ENCODE data around the gene GRAMD1B.
"Not testable (repeated sequence)": the region's sequence is repeated elsewhere in the genome, so short reads cannot be mapped to it uniquely, and the experiment has no call there.

The GRAMD1B gene

DNA sequence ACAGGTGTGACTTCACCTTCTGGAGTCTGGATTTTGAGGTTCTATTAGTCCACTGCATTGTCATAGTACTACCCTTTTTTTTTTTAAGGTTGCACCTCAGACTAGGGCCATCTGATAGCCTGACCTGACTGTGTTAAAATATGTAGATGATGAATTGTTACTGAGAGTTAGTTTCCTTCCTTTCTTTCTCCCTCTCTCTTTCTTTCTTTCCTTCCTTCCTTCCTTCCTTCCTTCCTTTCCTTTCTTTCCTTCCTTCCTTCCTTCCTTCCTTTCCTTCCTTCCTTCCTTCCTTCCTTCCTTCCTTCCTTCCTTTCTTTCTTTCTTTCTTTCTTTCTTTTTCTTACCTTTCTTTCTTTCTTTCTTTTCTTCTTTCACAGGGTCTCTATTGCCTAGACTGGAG is 83.2 kb downstream of the GRAMD1B start:
- not testable (repeated sequence) for DNase-seq

GRCh38 chr11:123516238-123516637 is 86.2 kb downstream of the GRAMD1B start:
- no peak for DNase-seq

DNA sequence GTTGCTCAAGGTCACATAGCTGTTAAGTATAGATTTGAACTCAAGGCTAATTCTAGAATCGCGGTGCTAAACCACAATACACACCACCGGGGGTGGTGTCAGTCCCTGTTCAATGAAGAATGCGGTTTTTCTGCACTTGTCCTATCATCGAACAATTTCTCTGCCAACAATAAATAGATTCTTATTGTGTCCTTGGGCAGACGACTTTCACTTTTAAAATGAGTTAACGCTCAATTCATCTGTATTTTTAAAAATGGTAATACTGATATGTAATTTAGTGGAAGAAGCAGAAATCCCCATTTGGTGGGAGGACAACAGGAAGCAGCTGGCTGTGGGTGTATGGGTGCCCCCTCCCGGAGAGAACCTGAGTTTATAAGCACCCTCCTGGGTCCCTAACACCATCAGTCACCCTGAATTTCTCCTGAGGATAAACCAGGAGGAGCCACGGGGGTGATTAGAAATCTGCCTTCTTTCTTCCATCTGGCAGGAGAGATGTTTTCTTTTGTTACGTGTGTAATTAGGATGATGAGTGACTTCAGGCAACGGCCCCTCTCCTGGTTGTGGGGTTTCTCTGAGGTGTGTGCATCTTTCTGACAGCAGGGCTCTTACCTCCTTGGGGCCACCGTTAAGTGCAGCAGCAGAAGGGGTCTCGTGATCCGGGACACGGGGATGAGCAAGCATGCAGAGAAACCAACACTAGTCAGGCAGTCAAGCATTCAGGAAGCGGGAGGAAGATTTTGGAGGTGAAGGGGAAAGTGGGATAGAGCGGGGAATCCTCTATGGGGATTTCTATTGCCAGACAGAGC is 87.7 kb downstream of the GRAMD1B start:
- DNase-seq: peak in 1 of 2 donors; percentile 2

DNA sequence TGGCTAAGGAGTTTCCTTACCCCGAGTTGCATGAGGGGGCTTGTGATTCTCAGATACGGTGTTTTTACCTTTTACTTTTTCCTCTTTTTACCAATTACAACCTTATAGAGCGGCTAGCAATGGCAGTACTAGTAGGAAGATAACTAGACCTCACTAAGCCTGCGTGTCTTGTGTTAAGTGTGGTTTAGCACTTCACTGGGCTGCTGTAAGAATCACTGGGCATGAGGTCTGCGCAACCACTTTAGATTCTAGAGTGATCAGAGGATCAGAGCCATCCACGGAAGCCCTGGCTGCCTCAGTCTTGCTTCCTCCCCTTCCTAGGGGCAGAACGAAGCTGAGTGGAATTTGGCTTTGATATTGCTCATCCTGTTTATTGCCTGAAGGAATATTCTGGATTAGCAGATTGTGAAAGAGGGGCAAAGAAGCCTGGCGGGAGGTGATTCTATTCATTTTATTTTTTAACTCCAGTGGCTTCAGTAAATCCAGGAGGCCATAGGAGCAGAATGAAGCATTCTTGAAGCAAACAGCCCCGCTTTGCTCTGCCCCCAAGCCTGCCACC is 88.5 kb downstream of the GRAMD1B start:
- no peak for DNase-seq

GRCh38 chr11:123519055-123519796 is 89.2 kb downstream of the GRAMD1B start:
- no peak for DNase-seq

DNA sequence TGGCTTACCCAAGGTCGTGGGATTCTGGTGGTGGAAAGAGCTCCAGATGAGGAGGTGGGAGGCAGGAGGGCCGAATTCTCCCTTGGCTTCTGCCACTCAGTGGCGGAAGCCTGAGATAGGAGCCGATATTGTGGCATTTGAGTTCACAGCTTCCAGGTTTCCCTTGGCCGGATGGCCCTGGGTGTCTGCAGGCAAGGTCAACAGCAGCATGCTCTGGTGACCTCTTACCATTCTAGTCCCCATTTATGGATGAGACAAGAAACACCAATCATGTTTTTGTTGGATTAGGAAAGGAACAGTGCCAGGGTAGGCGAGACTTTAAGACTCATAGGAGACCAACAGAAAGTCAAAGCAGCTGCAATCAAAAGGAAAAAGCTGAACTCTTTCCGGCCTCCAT is 89.7 kb downstream of the GRAMD1B start:
- DNase-seq: no peak

DNA sequence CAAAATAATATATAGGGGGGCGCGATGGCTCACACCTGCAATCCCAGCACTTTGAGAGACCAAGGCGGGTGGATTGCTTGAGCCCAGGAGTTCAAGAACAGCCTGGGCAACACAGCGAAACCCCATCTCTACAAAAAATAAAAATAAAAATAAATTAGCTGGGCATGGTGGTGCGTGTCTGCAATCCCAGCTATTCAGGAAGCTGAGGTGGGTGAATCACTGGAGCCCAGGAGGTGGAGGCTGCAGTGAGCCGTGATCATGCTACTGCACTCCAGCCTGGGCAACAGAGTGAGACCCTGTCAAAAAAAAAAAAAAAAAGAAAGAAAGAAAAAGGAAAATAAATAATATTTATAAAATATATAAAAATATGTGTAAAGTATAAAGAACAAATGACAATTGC is 90.4 kb downstream of the GRAMD1B start:
- DNase-seq: not testable (repeated sequence)

DNA sequence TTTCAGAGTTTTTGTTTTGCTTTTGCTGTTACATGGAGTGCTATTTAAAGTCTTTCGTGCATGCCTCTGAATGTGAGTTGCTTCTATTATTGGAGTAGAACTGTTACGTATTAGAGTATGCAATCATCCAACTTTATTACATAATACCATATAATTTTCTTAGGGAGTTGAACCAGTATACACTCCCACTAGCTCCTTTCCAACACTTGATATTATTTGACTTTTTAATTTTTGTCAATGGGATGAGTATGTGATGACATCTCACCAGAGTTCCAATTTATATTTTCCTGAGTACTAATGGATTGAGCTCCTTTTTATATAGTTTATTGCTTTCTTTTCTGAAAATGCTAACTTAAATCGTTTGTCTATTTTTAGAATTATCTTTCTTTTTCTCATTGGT is 90.9 kb downstream of the GRAMD1B start:
- DNase-seq: no peak

DNA sequence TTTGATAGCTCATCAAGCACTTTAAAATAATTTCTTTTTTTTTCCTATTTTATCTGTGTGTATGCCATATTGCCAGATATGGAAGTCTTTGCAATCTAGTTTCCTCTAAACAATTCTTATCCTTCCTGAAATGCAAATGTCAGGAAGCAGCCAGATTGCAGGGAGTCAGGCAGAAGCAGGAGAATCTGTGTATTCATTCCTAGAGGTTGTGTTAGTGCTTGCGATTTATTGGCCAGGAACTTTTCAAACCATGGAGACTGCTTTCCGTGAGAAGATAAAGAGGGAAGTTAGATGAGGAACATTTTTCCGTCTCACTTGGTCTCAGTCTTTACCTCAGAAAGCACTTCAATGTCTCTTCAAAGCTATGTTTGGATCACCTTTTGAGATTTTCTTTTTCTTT is 91.9 kb downstream of the GRAMD1B start:
- no peak for DNase-seq

DNA sequence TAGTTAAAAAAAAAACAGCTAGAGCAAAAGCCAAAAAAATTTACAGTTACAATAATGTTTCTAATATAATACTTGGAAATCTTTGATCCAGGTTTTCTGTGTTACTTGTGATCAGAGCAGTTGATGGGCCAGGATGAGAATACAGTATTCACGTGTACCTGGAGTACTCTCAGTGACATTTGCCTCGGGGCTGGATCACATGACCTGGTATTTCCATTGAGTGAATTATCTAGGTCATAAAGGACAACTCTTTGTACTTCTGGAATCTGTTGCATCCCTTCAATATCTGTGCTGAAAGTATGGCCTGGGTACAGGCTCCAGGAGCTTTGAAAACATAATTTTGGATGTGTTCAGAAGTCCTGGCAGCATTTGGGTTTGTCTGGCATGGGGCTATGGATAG is 93.5 kb downstream of the GRAMD1B start:
- DNase-seq: no peak

GRCh38 chr11:123525097-123525496 is 95.0 kb downstream of the GRAMD1B start:
- DNase-seq: no peak

DNA sequence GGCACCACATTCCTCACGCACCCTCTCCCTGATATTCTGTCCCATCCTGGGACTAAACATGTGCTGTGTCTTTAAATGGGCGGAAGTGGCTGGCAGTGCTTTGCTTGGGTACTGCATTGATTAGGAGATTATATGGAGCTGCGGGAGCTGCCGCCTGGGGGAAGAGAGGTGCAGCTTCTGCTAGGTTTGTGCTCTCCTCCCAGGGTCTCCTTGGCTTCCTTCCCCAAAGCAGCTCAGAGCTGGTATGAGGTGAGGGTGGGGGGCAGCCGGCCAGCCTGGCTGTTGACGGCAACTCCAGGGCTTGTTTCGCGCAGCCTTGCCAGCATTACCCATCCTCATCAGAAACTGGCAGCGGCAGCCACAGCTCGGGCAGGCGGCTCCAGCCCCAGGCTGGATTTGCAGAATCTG is 95.4 kb downstream of the GRAMD1B start:
- DNase-seq: no peak

DNA sequence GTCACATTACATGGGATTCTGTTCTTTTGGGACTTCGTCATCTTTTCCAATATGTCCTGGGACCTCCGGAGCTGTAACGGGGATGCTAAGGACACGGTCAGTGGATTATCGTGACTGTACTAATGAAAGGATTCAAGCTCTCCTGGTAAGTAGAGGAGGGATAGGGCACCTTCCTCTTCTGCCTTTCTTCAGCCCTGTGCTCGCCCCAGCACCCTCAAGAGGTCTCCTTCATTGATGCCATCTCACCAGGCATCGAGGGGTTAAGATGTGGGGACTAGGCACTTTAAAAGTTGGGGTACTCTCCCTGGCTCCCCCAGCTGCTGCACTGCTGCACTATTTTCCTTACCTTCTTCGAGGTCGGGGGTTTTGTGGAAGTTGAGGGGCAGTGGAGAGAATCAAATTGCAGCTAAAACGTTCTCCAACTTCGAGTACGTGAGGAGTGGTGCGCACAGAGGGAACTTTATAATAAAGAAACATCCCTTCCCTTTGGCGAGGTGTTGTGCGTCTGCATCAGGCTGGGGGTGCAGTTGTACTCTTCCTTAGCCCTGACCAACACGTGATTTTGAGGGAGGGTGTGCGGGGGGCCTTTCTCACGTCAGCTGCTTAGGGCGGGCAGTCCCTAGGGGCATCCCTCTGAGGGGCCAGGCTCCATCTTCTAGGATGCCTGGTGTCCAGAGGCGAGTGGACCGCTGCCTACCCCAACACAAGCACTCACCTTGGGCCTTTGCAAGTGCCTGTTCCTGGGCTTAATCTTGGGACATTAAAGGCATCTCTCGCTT is 96.1 kb downstream of the GRAMD1B start:
- DNase-seq: no peak

DNA sequence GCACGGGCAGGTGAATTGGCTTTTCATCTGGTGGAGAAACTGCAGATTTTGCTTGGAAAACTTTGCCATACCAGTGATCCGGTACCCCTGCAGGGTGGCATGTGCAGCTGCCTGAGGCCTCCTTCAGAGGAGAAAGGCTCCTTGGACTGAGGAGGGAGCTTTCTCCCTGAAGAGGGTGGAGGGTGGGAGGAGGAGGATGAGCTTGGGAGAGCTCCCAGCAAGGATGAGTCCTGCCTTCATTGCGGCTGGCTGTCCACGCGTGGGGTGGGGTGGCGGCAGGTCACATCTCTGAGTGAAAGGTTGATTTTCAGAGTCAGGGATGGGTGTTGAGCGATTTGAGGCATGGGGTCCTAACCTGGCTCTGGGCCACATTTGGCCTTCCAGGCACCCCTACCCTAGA is 96.8 kb downstream of the GRAMD1B start:
- no peak for DNase-seq

DNA sequence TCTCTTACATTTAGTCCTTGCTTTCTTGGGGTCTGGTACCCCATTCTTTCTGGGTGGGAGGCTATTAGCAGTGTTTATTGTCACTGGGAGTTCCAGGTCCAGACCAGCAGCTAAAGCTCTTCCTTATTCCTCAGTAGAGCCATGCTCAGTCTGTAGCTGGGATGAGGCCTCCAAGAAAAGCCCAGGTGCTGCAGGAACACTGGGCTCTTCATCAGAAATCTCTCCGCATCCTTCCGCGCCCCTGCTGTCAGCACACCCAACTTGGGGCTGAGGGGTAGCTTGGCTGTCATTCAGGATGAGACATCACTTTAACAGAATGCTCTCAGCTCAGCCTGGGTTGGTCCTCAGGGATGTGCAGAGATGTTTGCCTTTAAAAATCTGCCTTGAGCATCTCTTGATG is 97.5 kb downstream of the GRAMD1B start:
- DNase-seq: no peak

DNA sequence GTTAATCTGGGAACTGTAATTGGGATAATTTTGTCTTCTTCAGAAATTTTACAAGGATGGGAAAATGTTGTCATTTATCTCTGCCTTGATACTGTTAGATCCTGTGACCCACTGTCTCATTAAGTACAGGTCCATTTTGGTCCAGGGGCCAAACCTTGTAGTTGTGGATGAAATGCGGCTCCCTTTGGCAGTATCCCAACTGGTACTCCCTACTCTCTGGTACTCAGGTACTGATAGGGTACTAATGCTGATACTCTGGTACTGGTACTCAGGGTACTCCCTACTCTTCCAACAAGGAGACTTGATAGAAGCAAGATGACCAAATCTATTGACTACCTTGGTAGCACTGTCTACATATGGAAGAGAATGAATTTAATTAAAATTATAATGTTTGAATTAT is 97.9 kb downstream of the GRAMD1B start:
- DNase-seq: no peak

GRCh38 chr11:123531325-123531724 is 101.3 kb downstream of the GRAMD1B start:
- no peak for DNase-seq

DNA sequence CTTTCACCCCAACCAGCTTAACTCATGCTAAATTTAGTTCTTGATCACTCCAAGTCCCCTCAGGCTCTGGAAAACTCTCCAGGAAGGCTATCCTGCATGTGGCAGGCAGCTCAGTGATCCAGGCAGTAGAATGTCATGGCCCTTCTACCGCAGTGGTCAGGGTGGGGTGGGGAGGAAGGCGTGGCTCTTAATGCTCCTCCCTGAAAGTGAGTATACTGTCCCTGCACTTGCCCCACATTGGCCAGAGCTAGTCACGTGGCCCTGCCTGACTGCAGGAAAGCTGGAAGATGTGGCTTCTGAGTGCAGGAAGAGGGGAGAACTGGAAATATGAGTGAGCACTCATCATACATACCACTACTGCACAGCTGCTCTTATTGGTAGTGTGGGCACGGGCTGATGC is 102.1 kb downstream of the GRAMD1B start:
- DNase-seq: no peak

- no peak for DNase-seq
These were observed 105.3 kb downstream of the GRAMD1B start for GRCh38 chr11:123535401-123535800.

DNA sequence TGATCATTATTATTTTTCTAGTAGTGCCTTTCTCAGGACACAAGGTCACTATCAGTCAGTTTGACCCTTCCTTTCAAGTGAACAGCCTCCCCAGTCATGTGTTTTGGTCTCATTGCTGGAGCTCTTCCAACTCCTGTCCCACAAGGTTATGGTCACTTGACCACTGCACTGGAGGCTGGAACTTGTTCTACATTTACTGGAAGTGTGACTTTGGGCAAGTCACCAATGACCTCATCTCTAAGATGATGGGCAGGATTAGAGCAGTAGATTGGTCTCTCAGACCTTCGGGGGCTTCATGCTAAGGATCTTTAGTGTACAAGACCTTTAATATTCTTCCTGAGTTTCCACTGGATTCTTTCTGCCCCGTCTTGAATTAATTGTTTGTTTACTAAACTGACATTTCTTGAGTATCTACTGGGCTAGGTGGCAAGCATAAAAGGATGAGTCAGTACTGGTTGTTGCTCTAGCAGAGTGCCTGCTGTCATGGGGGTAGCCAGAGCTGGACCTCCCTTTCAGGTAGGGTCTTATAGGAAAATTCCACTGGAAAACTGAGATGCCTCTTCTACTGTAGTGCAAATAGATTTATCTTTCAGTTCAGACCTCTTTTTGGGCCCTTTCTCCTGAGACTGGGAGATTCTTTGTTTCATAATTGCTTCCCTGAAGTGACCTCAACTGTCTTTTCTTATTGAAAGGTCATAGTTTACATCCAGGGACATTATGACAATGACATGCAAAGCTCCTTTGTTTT is 106.8 kb downstream of the GRAMD1B start:
- no peak for DNase-seq

- DNase-seq: no peak
These were observed 107.7 kb downstream of the GRAMD1B start for GRCh38 chr11:123537726-123538125.

DNA sequence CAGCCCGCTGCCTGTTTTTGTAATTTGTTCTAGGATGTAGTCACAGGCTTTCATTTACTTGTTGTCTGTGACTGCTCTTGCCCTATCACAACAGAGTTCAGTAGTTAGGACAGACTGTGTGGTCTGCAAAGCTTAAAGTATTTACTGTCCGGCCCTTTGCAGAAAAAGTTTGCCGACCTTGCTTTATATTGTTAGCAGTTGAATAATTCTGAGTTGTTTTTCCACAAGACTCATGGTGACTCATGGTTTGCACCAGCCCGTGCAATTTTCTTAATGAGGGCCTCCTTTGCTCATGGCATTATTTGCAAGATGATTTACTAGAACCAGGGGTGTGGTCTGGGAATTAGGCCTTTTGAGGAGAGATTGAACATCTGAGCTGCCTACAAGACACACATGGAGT is 113.7 kb downstream of the GRAMD1B start:
- DNase-seq: no peak
